GM12873 (cell line): Measurements from ENCODE around the gene ARMC7.

Experiments
- TF ChIP-seq, protein P1 (sequence below): IDR thresholded peaks from 2 replicates; pipeline ENCODE4 v1.5.1; 2012; ENCODE audit warnings: low read depth, mild to moderate bottlenecking, moderate library complexity, low read length, control low read depth; ENCODE audit not compliant: insufficient read depth; ENCODE audit errors: missing control alignments

ARMC7 gene

DNA sequence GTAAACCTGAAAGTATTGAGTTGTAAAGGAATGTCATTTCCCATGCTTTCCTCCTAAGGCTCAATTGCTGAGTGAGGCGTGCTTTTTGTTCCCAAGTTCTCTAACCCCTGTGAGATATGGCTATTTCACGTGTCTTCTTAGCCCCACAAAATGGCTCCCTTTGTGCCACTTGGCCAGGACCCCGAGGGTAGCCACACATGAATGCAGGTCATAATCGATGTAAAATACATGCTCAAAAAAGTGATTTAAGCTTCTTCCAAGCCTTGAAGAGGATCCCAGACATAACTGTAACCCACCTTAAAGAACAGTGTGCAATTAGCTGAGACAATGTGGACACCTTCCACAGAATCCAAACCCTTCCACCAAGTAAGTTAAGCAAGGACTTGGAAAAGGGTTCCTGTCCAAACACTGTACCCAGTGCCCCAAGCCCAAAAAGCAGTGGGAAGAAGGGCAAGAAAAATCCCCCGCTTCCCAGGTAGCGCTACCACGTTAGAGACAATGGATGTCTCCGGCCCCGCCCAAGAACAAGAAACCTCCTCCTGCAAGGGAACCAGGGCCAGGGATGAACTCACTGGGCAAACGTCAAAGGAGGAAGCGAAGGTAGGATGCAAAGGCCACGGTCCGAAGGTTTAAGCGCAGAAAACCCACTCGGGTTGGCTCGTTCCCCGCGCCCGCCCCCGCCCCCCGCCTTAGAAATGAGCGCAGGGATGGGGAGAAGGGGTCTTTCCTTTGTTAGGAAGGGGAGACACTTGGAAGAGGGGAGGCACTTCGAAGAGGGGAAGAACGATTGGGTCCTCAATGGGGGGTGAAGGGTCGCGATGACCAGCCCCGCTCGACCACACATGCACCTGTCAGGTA is 43.4 kb downstream of the ARMC7 start:
- TF ChIP-seq, protein P1, sequence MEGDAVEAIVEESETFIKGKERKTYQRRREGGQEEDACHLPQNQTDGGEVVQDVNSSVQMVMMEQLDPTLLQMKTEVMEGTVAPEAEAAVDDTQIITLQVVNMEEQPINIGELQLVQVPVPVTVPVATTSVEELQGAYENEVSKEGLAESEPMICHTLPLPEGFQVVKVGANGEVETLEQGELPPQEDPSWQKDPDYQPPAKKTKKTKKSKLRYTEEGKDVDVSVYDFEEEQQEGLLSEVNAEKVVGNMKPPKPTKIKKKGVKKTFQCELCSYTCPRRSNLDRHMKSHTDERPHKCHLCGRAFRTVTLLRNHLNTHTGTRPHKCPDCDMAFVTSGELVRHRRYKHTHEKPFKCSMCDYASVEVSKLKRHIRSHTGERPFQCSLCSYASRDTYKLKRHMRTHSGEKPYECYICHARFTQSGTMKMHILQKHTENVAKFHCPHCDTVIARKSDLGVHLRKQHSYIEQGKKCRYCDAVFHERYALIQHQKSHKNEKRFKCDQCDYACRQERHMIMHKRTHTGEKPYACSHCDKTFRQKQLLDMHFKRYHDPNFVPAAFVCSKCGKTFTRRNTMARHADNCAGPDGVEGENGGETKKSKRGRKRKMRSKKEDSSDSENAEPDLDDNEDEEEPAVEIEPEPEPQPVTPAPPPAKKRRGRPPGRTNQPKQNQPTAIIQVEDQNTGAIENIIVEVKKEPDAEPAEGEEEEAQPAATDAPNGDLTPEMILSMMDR: no peak

DNA sequence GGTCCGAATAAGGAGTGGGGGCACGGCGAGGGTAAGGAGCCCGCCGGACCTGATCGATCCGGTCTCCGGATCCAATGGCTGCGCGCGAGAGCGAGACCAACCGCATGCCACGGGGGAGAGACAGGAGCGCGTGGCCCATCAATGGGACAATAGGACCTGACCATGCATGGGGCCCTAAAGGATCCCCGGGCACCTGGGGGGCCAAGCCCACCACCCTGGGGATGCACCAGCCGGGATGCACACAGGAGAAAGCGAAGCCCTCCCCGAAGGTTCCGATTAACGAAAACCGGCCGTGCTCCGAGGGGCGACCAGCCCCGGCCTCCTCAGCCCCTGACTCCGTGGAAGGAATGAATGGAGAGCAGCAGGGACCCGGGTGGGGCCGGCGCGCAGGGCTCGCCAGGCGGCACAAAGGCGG is 44.0 kb downstream of the ARMC7 start:
- TF ChIP-seq, protein P1: no peak

DNA sequence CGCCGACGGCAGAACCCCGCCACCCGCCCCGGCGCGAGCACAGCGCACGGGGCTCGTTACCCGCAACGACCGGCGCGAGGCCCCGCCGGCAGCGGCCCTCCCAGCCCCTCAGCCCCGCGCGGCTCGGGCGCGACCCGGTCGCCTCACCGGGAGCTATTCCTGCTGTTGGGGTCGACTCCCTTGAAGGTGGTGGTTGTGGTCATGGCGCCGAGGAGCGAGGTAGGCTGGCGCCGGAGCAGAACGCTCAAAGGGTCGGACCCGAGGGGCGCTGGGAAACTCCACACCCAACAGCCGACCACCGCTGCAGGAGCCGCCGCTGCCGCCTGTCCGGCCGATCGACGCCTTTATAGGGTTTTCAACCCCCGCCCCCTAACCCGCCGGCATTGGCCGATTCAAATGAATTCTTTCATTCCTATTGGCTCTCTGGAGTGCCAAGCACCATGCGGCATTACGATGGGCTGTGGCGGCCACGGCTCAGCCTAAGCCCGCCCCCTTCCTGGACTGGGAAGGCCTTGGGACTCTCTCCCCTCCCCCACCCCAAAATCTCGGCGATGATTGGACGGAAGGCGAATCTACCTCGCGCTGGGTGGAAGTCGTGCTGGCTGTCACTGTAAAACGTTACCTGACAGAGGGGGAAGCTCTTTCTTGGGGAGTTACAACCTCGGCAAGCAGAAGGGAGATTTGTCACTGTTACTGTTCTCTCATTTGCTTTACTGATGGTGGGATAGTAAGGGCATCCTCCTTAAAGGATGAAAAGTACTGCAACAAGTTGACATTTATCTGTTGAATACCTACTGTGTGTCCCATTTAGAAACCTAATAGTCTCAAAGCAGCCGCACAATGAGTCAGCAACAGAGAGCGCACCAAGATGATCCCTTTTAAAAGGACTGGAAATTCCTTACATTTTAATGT is 44.7 kb downstream of the ARMC7 start, which contains the start of gene JPT1:
JPT1 (minus strand) TSS at position 318 of the 912 bp plus-strand sequence; CDS start at position 203, 115 bp downstream.
- TF ChIP-seq, protein P1: no peak

DNA sequence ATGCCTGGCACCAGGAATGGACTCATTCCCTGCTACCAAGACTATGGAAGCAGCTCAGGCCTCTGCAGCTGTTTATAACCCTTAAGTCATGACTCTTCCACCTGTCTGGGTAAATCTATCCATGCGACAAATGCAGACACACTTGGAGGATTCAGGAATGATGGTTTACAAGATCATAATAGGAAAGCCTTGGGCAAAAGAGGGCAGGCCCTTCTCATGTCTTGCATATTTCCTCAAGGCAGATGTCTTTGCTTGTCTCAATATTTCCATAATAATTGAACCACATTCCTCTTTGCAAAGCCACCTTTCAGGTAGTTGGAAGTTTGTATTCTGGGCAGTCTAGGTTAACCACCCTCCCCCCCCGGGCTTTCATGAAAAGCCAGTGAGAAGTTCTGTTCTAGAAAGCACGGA is 45.4 kb downstream of the ARMC7 start:
- TF ChIP-seq, protein P1: no peak

DNA sequence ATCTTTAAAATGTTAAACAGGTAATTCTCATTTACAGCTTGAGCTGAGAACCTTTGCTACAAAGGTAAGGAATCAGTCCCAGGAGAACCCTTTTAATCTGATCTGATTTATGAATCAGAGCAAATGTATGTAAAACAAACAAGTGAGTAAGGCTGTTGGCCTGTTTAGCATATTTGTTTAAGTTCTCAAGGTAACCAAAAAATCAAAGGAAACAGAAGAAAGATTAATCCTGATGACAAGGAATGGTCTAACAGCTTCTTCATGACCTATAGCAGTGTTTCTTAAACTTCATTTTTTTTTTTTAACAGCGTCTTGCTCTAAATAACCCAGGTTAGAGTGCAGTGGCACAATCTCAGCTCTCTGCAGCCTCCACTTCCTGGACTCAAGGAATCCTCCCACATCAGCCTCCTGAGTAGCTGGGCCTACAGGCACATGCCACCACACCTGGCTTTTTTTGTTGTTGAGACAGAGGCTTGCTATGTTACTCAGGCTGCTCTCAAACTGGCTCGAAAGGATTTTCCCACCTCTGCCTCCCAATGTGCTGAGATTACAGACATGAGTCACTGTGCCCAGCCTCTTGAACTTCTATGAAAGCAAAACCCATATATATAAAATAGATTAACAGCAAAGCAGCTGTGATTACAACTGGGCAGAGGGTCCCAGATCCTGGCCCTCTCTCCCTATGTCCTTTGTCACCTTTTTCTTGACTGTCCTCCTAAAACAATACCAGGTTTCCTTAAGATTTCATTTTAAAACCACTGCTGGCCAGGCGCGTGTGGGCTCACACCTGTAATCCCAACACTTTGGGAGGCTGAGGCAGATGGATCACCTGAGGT is 49.6 kb downstream of the ARMC7 start:
- TF ChIP-seq, protein P1: no peak

DNA sequence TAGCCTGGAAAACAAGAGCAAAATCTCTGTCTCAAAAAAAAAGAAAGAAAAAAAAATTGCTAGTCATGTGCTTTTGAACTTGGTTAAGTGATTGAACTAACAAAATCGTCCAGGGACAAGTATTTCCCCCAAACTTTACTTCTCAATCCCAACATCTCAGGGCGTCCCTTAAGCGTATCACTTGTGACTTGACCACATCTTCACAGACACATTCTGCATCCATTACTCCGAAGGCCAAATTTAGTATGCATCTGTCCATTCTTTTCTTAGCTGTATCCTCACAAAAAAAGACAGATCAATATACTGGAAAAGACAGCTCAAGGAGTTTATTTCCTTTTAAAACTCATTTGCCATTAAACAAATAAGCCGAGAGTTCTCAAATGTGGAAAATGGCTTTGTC is 50.4 kb downstream of the ARMC7 start:
- TF ChIP-seq, protein P1: no peak
